MM.1S (cell line): ENCODE measurements around the gene SEPSECS.

Experiments used
- DNase-seq: peaks from one replicate; pipeline ENCODE4 v3.0.0-alpha.2; 2015
- H2AFZ ChIP-seq: fragments of 300-600 bp; sonication (generic); 2 replicates; pipeline ENCODE4 v1.6.0; 2016; ENCODE audit warnings: antibody characterized with exemption, low read length
- H3F3A ChIP-seq: fragments of 300-600 bp; sonication (generic); 2 replicates; pipeline ENCODE4 v1.6.1; 2016; ENCODE audit warnings: mild to moderate bottlenecking, antibody characterized with exemption, low read length, moderate library complexity, mixed read lengths; ENCODE audit not compliant: insufficient read depth
- H3K27ac ChIP-seq: fragments of 300-600 bp; sonication (generic); 2 replicates; pipeline ENCODE4 v1.5.1; 2016; ENCODE audit warnings: mild to moderate bottlenecking, low read length
- H3K27me3 ChIP-seq: fragments of 300-600 bp; sonication (generic); replicated peaks from 2 replicates; pipeline ENCODE4 v1.6.0; 2016; ENCODE audit warnings: low read length; ENCODE audit not compliant: insufficient read depth
- H3K36me3 ChIP-seq: fragments of 300-600 bp; sonication (generic); replicated peaks from 2 replicates; pipeline ENCODE4 v1.6.1; 2016; ENCODE audit warnings: mild to moderate bottlenecking, low read length, mixed read lengths; ENCODE audit not compliant: insufficient read depth
- H3K4me1 ChIP-seq: fragments of 300-600 bp; sonication (generic); 2 replicates; pipeline ENCODE4 v1.6.1; 2016; ENCODE audit warnings: low read length, mixed read lengths
- H3K4me2 ChIP-seq: fragments of 300-600 bp; sonication (generic); 2 replicates; pipeline ENCODE4 v1.6.0; 2016; ENCODE audit warnings: low read depth, low read length
- H3K4me3 ChIP-seq: fragments of 300-600 bp; sonication (generic); 2 replicates; pipeline ENCODE4 v1.5.1; 2016; ENCODE audit warnings: low read length, mixed read lengths
- H3K79me2 ChIP-seq: fragments of 300-600 bp; sonication (generic); 2 replicates; pipeline ENCODE4 v1.6.1; 2016; ENCODE audit warnings: mixed run types, low read length, mixed read lengths
- H3K9ac ChIP-seq: fragments of 300-600 bp; sonication (generic); 2 replicates; pipeline ENCODE4 v1.6.1; 2016; ENCODE audit warnings: low read length, mixed read lengths
- H3K9me2 ChIP-seq: fragments of 300-600 bp; sonication (generic); replicated peaks from 2 replicates; pipeline ENCODE4 v1.6.1; 2016; ENCODE audit warnings: mild to moderate bottlenecking, low read length, mixed read lengths; ENCODE audit not compliant: insufficient read depth
- H3K9me3 ChIP-seq: fragments of 300-600 bp; sonication (generic); replicated peaks from 2 replicates; pipeline ENCODE4 v1.6.1; 2016; ENCODE audit warnings: mild to moderate bottlenecking, low read length, mixed read lengths; ENCODE audit not compliant: insufficient read depth
- H4K20me1 ChIP-seq: fragments of 300-600 bp; sonication (generic); 2 replicates; pipeline ENCODE4 v1.6.1; 2016; ENCODE audit warnings: mild to moderate bottlenecking, low read length, moderate library complexity, mixed read lengths; ENCODE audit not compliant: insufficient read depth
- CTCF ChIP-seq: fragments of 300-600 bp; sonication (generic); IDR thresholded peaks from 2 replicates; pipeline ENCODE4 v1.5.1; 2016; ENCODE audit warnings: antibody characterized with exemption, low read length, mixed read lengths
- EZH2 ChIP-seq: fragments of 300-600 bp; sonication (generic); optimal IDR thresholded peaks from 2 replicates; pipeline ENCODE3; 2017; ENCODE audit warnings: low read depth, mild to moderate bottlenecking, antibody characterized with exemption, low read length, mixed read lengths
- EZH2phosphoT487 ChIP-seq: fragments of 300-600 bp; sonication (generic); IDR thresholded peaks from 2 replicates; pipeline ENCODE4 v1.6.1; 2018; ENCODE audit warnings: antibody characterized with exemption, low read length

SEPSECS gene

GRCh38 chr4:25171201-25171865 is 11.1 kb upstream of the SEPSECS start:
- H3F3A ChIP-seq: no peaks in the 10 kb centered on the region
- H3K4me3 ChIP-seq: no peak overlapping the region
- H3K9ac ChIP-seq: no peak overlapping the region
- H3K36me3 ChIP-seq: no peaks in the 10 kb centered on the region
- no peaks in the 10 kb centered on the region for H3K9me2 ChIP-seq
- H3K4me2 ChIP-seq: no peak overlapping the region
- TF ChIP-seq EZH2 (no peak), EZH2phosphoT487 (no peak), CTCF (no peak)
- DNase-seq: no peak
- no peaks in the 10 kb centered on the region for H3K79me2 ChIP-seq
- H3K27ac ChIP-seq: no peak overlapping the region
- H3K9me3 ChIP-seq: no peaks in the 10 kb centered on the region
- no peak overlapping the region for H2AFZ ChIP-seq
- H4K20me1 ChIP-seq: no peaks in the 10 kb centered on the region
- no peaks in the 10 kb centered on the region for H3K4me1 ChIP-seq
- no peaks in the 10 kb centered on the region for H3K27me3 ChIP-seq

GRCh38 chr4:25169446-25169845 is 9.2 kb upstream of the SEPSECS start:
- 0 out of 2 replicates have a peak, but pooled peaks cover 4% of the 10 kb centered on the region for H3K79me2 ChIP-seq
- H3K4me3 ChIP-seq: no peak overlapping the region
- H3K27ac ChIP-seq: no peak overlapping the region
- H3F3A ChIP-seq: no peaks in the 10 kb centered on the region
- no peaks in the 10 kb centered on the region for H3K27me3 ChIP-seq
- H3K9me3 ChIP-seq: no peaks in the 10 kb centered on the region
- no peak for DNase-seq
- no peak overlapping the region for H3K9ac ChIP-seq
- H3K9me2 ChIP-seq: no peaks in the 10 kb centered on the region
- no peaks in the 10 kb centered on the region for H3K4me1 ChIP-seq
- no peaks in the 10 kb centered on the region for H3K36me3 ChIP-seq
- H4K20me1 ChIP-seq: no peaks in the 10 kb centered on the region
- H2AFZ ChIP-seq: no peak overlapping the region
- no peak overlapping the region for H3K4me2 ChIP-seq
- no peak for TF ChIP-seq EZH2phosphoT487
- TF ChIP-seq CTCF: no peak
- no peak for TF ChIP-seq EZH2

GRCh38 chr4:25165916-25166315 is 5.7 kb upstream of the SEPSECS start:
- no peak for TF ChIP-seq CTCF
- TF ChIP-seq EZH2phosphoT487: no peak
- no peak for TF ChIP-seq EZH2
- Histone ChIP-seq H2AFZ (no peak overlapping the region), H3F3A (peaks cover 8% of the 10 kb centered on the region), H4K20me1 (no peaks in the 10 kb centered on the region), H3K9me3 (no peaks in the 10 kb centered on the region), H3K79me2 (peaks cover 30% of the 10 kb centered on the region), H3K4me1 (peaks cover 8% of the 10 kb centered on the region; the same call in 1 of the 2 replicates), H3K27me3 (no peaks in the 10 kb centered on the region), H3K27ac (no peak overlapping the region), H3K4me3 (no peak overlapping the region), H3K4me2 (no peak overlapping the region), H3K9me2 (no peaks in the 10 kb centered on the region), H3K36me3 (no peaks in the 10 kb centered on the region), H3K9ac (no peak overlapping the region)
- DNase-seq: no peak
